OCI-LY7 (cell line): ENCODE data around the gene IFT81.

Source experiments
- EZH2phosphoT487 ChIP-seq: fragments of 200-600 bp; sonication (generic); IDR thresholded peaks from 2 replicates; pipeline ENCODE4 v1.6.1; 2018; ENCODE audit warnings: low read depth, borderline replicate concordance, mild to moderate bottlenecking, mixed run types, antibody characterized with exemption, low read length, moderate library complexity, mixed read lengths
- TF ChIP-seq, protein P1 (sequence below): fragments of 200-600 bp; sonication (generic); conservative IDR thresholded peaks from 2 replicates; pipeline ENCODE4 v1.5.1; 2014; ENCODE audit warnings: mild to moderate bottlenecking, antibody characterized with exemption, low read length, moderate library complexity, mixed read lengths

DNA sequence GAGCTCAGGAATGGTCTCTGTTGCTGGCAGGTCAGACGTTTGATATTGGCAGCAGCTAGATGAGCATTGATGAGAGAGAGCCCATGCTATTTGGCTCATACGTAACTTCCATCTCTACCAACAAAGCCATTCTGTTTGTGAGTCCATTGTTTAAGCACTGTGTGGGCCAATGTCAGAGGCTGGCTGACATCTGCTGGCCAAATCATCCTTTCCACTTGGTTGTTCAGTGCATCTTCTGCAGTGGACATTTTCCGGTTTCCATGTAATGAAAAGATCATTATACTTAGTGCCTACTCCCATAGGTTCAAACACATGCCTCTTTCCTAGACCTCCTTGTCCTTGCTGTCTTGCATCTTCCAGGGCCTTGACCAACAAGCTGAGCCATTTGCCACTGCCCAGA lies 59.2 kb downstream of the IFT81 start:
- TF ChIP-seq, protein P1, sequence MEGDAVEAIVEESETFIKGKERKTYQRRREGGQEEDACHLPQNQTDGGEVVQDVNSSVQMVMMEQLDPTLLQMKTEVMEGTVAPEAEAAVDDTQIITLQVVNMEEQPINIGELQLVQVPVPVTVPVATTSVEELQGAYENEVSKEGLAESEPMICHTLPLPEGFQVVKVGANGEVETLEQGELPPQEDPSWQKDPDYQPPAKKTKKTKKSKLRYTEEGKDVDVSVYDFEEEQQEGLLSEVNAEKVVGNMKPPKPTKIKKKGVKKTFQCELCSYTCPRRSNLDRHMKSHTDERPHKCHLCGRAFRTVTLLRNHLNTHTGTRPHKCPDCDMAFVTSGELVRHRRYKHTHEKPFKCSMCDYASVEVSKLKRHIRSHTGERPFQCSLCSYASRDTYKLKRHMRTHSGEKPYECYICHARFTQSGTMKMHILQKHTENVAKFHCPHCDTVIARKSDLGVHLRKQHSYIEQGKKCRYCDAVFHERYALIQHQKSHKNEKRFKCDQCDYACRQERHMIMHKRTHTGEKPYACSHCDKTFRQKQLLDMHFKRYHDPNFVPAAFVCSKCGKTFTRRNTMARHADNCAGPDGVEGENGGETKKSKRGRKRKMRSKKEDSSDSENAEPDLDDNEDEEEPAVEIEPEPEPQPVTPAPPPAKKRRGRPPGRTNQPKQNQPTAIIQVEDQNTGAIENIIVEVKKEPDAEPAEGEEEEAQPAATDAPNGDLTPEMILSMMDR: no peak
- TF ChIP-seq EZH2phosphoT487: no peak
